HG02870 (cell line): ENCODE measurements around the gene RPS15.

Experiments
- ATAC-seq: cut with Tn5 transposase; IDR thresholded peaks from one replicate; pipeline ENCODE4 v1.9.1; 2021; ENCODE audit warnings: mild to moderate bottlenecking, moderate library complexity; ENCODE audit not compliant: unreplicated experiment

Gene RPS15

GRCh38 chr19:1438035-1438932, at the start of gene RPS15:
Gene RPS15, plus strand, starts transcription at chr19:1438396. Its CDS starts 30 bp downstream, at chr19:1438426.
- ATAC-seq: peak; percentile 75

- ATAC-seq: no peak
Observed at GRCh38 chr19:1388637-1389026, 49.6 kb upstream of the RPS15 start.

- ATAC-seq: no peak
Observed at GRCh38 chr19:1389033-1389940, 48.9 kb upstream of the RPS15 start.

- ATAC-seq: no peak
Observed at GRCh38 chr19:1390890-1391423, 47.2 kb upstream of the RPS15 start.

- no peak for ATAC-seq
Observed at GRCh38 chr19:1392407-1392806, 45.8 kb upstream of the RPS15 start.

- ATAC-seq: no peak
Observed at GRCh38 chr19:1392939-1393530, 45.2 kb upstream of the RPS15 start.

GRCh38 chr19:1393841-1394240, 44.4 kb upstream of the RPS15 start:
- ATAC-seq: no peak

GRCh38 chr19:1394252-1395193, 43.7 kb upstream of the RPS15 start:
- ATAC-seq: no peak

- ATAC-seq: no peak
Observed at GRCh38 chr19:1395194-1396018, 42.8 kb upstream of the RPS15 start.

- ATAC-seq: no peak
Observed at GRCh38 chr19:1396019-1396767, 42.0 kb upstream of the RPS15 start.

- no peak for ATAC-seq
Observed at GRCh38 chr19:1396768-1397679, 41.2 kb upstream of the RPS15 start.

GRCh38 chr19:1397838-1398237, 40.4 kb upstream of the RPS15 start:
- no peak for ATAC-seq

GRCh38 chr19:1399079-1399478, 39.1 kb upstream of the RPS15 start:
- no peak for ATAC-seq

- ATAC-seq: no peak
Observed at GRCh38 chr19:1399745-1400144, 38.5 kb upstream of the RPS15 start.

GRCh38 chr19:1400281-1401137, 37.7 kb upstream of the RPS15 start:
- ATAC-seq: no peak

- no peak for ATAC-seq
Observed at GRCh38 chr19:1401138-1401888, 36.9 kb upstream of the RPS15 start, which contains the start of gene GAMT. Gene GAMT, minus strand, starts transcription at chr19:1401542. Its CDS starts 66 bp downstream, at chr19:1401476.
